Measurements from ENCODE around the gene SHCBP1L. TPM values are rescaled to one million over a fixed set of nuclear protein-coding genes. Genes with fewer than 3 reads are reported as not detected.

The SHCBP1L gene
- not detected in 2 replicates for total RNA-seq (ENCODE audit: low replicate concordance)

- Mint-ChIP-seq H3K27ac (no peak within 1 kb of the TSS), H3K9me3 (no peaks in the 10 kb centered on the region), H3K4me3 (no peak within 1 kb of the TSS), H3K36me3 (no peaks in the 10 kb centered on the region), H3K4me1 (no peaks in the 10 kb centered on the region), H3K27me3 (ENCODE audit: insufficient read depth, low read depth) (no peaks in the 10 kb centered on the region)
- Histone ChIP-seq H3K27ac (no peak within 1 kb of the TSS), H3K9ac (no peak within 1 kb of the TSS), H3K79me2 (ENCODE audit: low read depth) (no peaks in the 10 kb centered on the region), H3K4me2 (no peak within 1 kb of the TSS), H3K27me3 (no peaks in the 10 kb centered on the region), H3K9me3 (ENCODE audit: low read depth) (no peaks in the 10 kb centered on the region), H2AFZ (replicated peaks) (no peak within 1 kb of the TSS), H4K20me1 (ENCODE audit: low read depth) (no peaks in the 10 kb centered on the region), H3K36me3 (no peaks in the 10 kb centered on the region), H3F3A (ENCODE audit: low read depth) (no peaks in the 10 kb centered on the region), H3K4me1 (no peaks in the 10 kb centered on the region), H3K4me3 (no peak within 1 kb of the TSS)
- no peak for DNase-seq (ENCODE audit: low spot score)
- TF ChIP-seq, protein P1, sequence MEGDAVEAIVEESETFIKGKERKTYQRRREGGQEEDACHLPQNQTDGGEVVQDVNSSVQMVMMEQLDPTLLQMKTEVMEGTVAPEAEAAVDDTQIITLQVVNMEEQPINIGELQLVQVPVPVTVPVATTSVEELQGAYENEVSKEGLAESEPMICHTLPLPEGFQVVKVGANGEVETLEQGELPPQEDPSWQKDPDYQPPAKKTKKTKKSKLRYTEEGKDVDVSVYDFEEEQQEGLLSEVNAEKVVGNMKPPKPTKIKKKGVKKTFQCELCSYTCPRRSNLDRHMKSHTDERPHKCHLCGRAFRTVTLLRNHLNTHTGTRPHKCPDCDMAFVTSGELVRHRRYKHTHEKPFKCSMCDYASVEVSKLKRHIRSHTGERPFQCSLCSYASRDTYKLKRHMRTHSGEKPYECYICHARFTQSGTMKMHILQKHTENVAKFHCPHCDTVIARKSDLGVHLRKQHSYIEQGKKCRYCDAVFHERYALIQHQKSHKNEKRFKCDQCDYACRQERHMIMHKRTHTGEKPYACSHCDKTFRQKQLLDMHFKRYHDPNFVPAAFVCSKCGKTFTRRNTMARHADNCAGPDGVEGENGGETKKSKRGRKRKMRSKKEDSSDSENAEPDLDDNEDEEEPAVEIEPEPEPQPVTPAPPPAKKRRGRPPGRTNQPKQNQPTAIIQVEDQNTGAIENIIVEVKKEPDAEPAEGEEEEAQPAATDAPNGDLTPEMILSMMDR (IDR thresholded peaks at IDR 0.05) = no peak
- no peak for TF ChIP-seq EZH2phosphoT487 (IDR thresholded peaks at IDR 0.05)
- TF ChIP-seq EZH2 (IDR thresholded peaks at IDR 0.05) = no peak
These were observed at the start of gene SHCBP1L for GRCh38 chr1:182952677-182953444. Gene SHCBP1L, minus strand, starts transcription at chr1:182953166. Its CDS starts 33 bp downstream, at chr1:182953133.

- H3K9me3 ChIP-seq (ENCODE audit: low read depth) = no peaks in the 10 kb centered on the region
- no peaks in the 10 kb centered on the region for H3K79me2 ChIP-seq (ENCODE audit: low read depth)
- no peaks in the 10 kb centered on the region for H3K36me3 Mint-ChIP-seq
- no peak overlapping the region for H2AFZ ChIP-seq (replicated peaks)
- no peak for DNase-seq (ENCODE audit: low spot score)
- no peak overlapping the region for H3K27ac Mint-ChIP-seq
- TF ChIP-seq EZH2phosphoT487 (IDR thresholded peaks at IDR 0.05) (no peak), EZH2 (IDR thresholded peaks at IDR 0.05) (no peak)
- TF ChIP-seq, protein P1 (IDR thresholded peaks at IDR 0.05) = no peak
- no peaks in the 10 kb centered on the region for H4K20me1 ChIP-seq (ENCODE audit: low read depth)
- H3K4me2 ChIP-seq = no peak overlapping the region
- H3K9ac ChIP-seq = no peak overlapping the region
- no peaks in the 10 kb centered on the region for H3K9me3 Mint-ChIP-seq
- no peaks in the 10 kb centered on the region for H3K36me3 ChIP-seq
- no peak overlapping the region for H3K4me3 Mint-ChIP-seq
- H3K27me3 ChIP-seq = no peaks in the 10 kb centered on the region
- H3K27ac ChIP-seq = no peak overlapping the region
- no peaks in the 10 kb centered on the region for H3K27me3 Mint-ChIP-seq (ENCODE audit: insufficient read depth, low read depth)
- no peaks in the 10 kb centered on the region for H3K4me1 Mint-ChIP-seq
- no peak overlapping the region for H3K4me3 ChIP-seq
- no peaks in the 10 kb centered on the region for H3F3A ChIP-seq (ENCODE audit: low read depth)
- H3K4me1 ChIP-seq = no peaks in the 10 kb centered on the region
These were observed 49.3 kb upstream of the SHCBP1L start for GRCh38 chr1:183002267-183002666.

- H3F3A ChIP-seq (ENCODE audit: low read depth) = no peaks in the 10 kb centered on the region
- Mint-ChIP-seq H3K27ac (no peak overlapping the region), H3K9me3 (no peaks in the 10 kb centered on the region), H3K27me3 (ENCODE audit: insufficient read depth, low read depth) (no peaks in the 10 kb centered on the region), H3K4me1 (no peaks in the 10 kb centered on the region), H3K36me3 (no peaks in the 10 kb centered on the region), H3K4me3 (no peak overlapping the region)
- no peaks in the 10 kb centered on the region for H3K9me3 ChIP-seq (ENCODE audit: low read depth)
- no peak for DNase-seq (ENCODE audit: low spot score)
- H2AFZ ChIP-seq (replicated peaks) = no peak overlapping the region
- no peak overlapping the region for H3K4me2 ChIP-seq
- H3K9ac ChIP-seq = no peak overlapping the region
- no peak overlapping the region for H3K4me3 ChIP-seq
- TF ChIP-seq, protein P1 (IDR thresholded peaks at IDR 0.05) = no peak
- TF ChIP-seq EZH2phosphoT487 (IDR thresholded peaks at IDR 0.05) (no peak), EZH2 (IDR thresholded peaks at IDR 0.05) (no peak)
- H3K27ac ChIP-seq = no peak overlapping the region
- no peaks in the 10 kb centered on the region for H4K20me1 ChIP-seq (ENCODE audit: low read depth)
- H3K36me3 ChIP-seq = no peaks in the 10 kb centered on the region
- H3K79me2 ChIP-seq (ENCODE audit: low read depth) = no peaks in the 10 kb centered on the region
- H3K4me1 ChIP-seq = no peaks in the 10 kb centered on the region
- no peaks in the 10 kb centered on the region for H3K27me3 ChIP-seq
These were observed 47.4 kb upstream of the SHCBP1L start for GRCh38 chr1:183000167-183000962.

All from neural progenitor cell (in vitro differentiated cells).